GM12878 (cell line): ENCODE results near the gene CHMP6. TPM values are rescaled to one million over a fixed set of nuclear protein-coding genes. Genes with fewer than 3 reads are reported as not detected.

Experiments
- ATAC-seq: fragments of 200-7000 bp; cut with Tn5 transposase; 3 replicates; pipeline ENCODE4 v1.9.1; 2020; ENCODE audit warnings: mild to moderate bottlenecking, moderate library complexity
- BruUV-seq: library from RNA; stranded (reverse); fragments of 400-500 nt; replicated peaks from 2 replicates; lab custom pipeline; 2021; lab: Mats Ljungman, UMichigan
- CTCF ChIA-PET: fragments of 300-600 bp; sonication (Branson Sonifier 250); formaldehyde crosslinking; extraction: SDS; loops from one replicate; lab custom pipeline; 2021; ENCODE audit warnings: inconsistent platforms; lab: Yijun Ruan, JAX
- POLR2A ChIA-PET: fragments of 350-600 bp; formaldehyde crosslinking; extraction: SDS; loops from one replicate; lab custom pipeline; 2021; ENCODE audit warnings: inconsistent platforms; lab: Charles Lee
- RAD21 ChIA-PET: fragments of 300-600 bp; sonication (Branson Sonifier 250); formaldehyde crosslinking; loops from one replicate; lab custom pipeline; 2023; ENCODE audit warnings: antibody characterized with exemption; ENCODE audit not compliant: unreplicated experiment; lab: Charles Lee
- SMC1A ChIA-PET: fragments of 300-600 bp; sonication (Branson Sonifier 250); formaldehyde crosslinking; loops from one replicate; lab custom pipeline; 2023; ENCODE audit not compliant: unreplicated experiment, uncharacterized antibody; lab: Charles Lee
- DNase-seq: peaks from one replicate; pipeline ENCODE4 v3.0.0-alpha.2; 2011; ENCODE audit warnings: low read depth, low spot score
- FAIRE-seq: peaks from 3 replicates; lab custom pipeline; 2011; peaks lifted over from hg19 to GRCh38; lab: Jason Lieb, UNC
- H2AFZ ChIP-seq: 2 replicates; pipeline ENCODE4 v1.6.0; 2011; ENCODE audit warnings: low read depth, low read length, control low read depth; ENCODE audit not compliant: control insufficient read depth
- H3K27ac ChIP-seq: 2 replicates; pipeline ENCODE4 v1.5.1; 2011; ENCODE audit warnings: control low read depth; ENCODE audit not compliant: control insufficient read depth, insufficient read depth
- H3K27me3 ChIP-seq, 2 experiments: replicated peaks in 1 of 2; 2 replicates each; pipeline versions ENCODE4 v1.6.0 to v1.6.1; 2011; ENCODE audit warnings: low read length in 1 of 2; ENCODE audit not compliant: control insufficient read depth in 2 of 2, insufficient read depth in 2 of 2
- H3K36me3 ChIP-seq, 2 experiments: 2 replicates each; pipeline ENCODE4 v1.5.1; 2011; ENCODE audit warnings: low read length in 1 of 2; ENCODE audit not compliant: control insufficient read depth in 2 of 2, insufficient read depth in 2 of 2
- H3K4me1 ChIP-seq: 2 replicates; pipeline ENCODE4 v1.6.1; 2011; ENCODE audit warnings: mild to moderate bottlenecking, low read length, moderate library complexity, mixed read lengths; ENCODE audit not compliant: control insufficient read depth, insufficient read depth
- H3K4me2 ChIP-seq: 2 replicates; pipeline ENCODE4 v1.6.0; 2011; ENCODE audit warnings: control low read depth; ENCODE audit not compliant: control insufficient read depth, insufficient read depth
- H3K4me3 ChIP-seq: fragments of 200-600 bp; sonication (generic); 2 replicates; pipeline ENCODE4 v1.5.1; 2016
- H3K79me2 ChIP-seq: 2 replicates; pipeline ENCODE4 v1.6.0; 2011; ENCODE audit warnings: low read length; ENCODE audit not compliant: control insufficient read depth, insufficient read depth
- H3K9ac ChIP-seq: 2 replicates; pipeline ENCODE4 v1.8.0; 2011; ENCODE audit warnings: low read length, control low read depth, mixed read lengths; ENCODE audit not compliant: control insufficient read depth, insufficient read depth
- H3K9me3 ChIP-seq: replicated peaks from 3 replicates; pipeline ENCODE4 v1.5.1; 2011; ENCODE audit warnings: mild to moderate bottlenecking, low read length; ENCODE audit not compliant: control insufficient read depth, insufficient read depth
- H4K20me1 ChIP-seq: 2 replicates; pipeline ENCODE4 v1.6.0; 2011; ENCODE audit not compliant: control insufficient read depth, insufficient read depth
- ASH2L ChIP-seq: fragments of 300-600, 200-600 bp; sonication (generic); IDR thresholded peaks from 2 replicates; pipeline ENCODE4 v1.6.1; 2017; ENCODE audit warnings: low read depth, mild to moderate bottlenecking, borderline replicate concordance
- CBX3 ChIP-seq: fragments of 200-600 bp; sonication (generic); IDR thresholded peaks from 2 replicates; pipeline ENCODE4 v1.6.1; 2016; ENCODE audit warnings: low read depth, borderline replicate concordance
- CHD4 ChIP-seq: fragments of 200-600 bp; sonication (generic); IDR thresholded peaks from 2 replicates; pipeline ENCODE4 v1.6.1; 2016; ENCODE audit warnings: mild to moderate bottlenecking
- EZH2 ChIP-seq: IDR thresholded peaks from 2 replicates; pipeline ENCODE4 v1.6.1; 2012; ENCODE audit warnings: low read depth, mild to moderate bottlenecking, control low read depth, inconsistent platforms, low read length, borderline replicate concordance; ENCODE audit not compliant: control insufficient read depth
- MYC ChIP-seq: IDR thresholded peaks from 2 replicates; pipeline ENCODE4 v1.6.1; 2011; ENCODE audit warnings: mild to moderate bottlenecking, low read length, moderate library complexity, inconsistent platforms; ENCODE audit not compliant: insufficient read depth, insufficient replicate concordance, insufficient read length, severe bottlenecking
- NFIC ChIP-seq: IDR thresholded peaks from 2 replicates; pipeline ENCODE4 v1.6.1; 2012; ENCODE audit warnings: low read depth, mild to moderate bottlenecking, inconsistent platforms, low read length, moderate library complexity
- RB1 ChIP-seq: fragments of 450-650 bp; formaldehyde crosslinking; IDR thresholded peaks from 2 replicates; pipeline ENCODE4 v1.6.1; 2017; ENCODE audit warnings: mild to moderate bottlenecking, borderline replicate concordance
- RFX5 ChIP-seq: IDR thresholded peaks from 2 replicates; pipeline ENCODE4 v1.6.1; 2011; ENCODE audit warnings: low read depth, low read length, improper control_type of control experiment
- SIN3A ChIP-seq: IDR thresholded peaks from 2 replicates; pipeline ENCODE4 v1.6.1; 2012; ENCODE audit warnings: low read depth, low read length, improper control_type of control experiment
- SIX5 ChIP-seq: IDR thresholded peaks from 2 replicates; pipeline ENCODE4 v1.6.1; 2011; ENCODE audit warnings: mild to moderate bottlenecking, low read depth, low read length, moderate library complexity; ENCODE audit not compliant: severe bottlenecking
- SMAD5 ChIP-seq: IDR thresholded peaks from 2 replicates; pipeline ENCODE4 v1.6.1; 2016; ENCODE audit warnings: antibody characterized with exemption, low read depth
- SPI1 ChIP-seq: IDR thresholded peaks from 2 replicates; pipeline ENCODE4 v1.6.1; 2011; ENCODE audit warnings: low read depth, mild to moderate bottlenecking, low read length, moderate library complexity, borderline replicate concordance; ENCODE audit not compliant: insufficient read depth
- TARDBP ChIP-seq: IDR thresholded peaks from 2 replicates; pipeline ENCODE4 v1.6.1; 2016; ENCODE audit warnings: borderline replicate concordance
- ZNF24 ChIP-seq: fragments of 450-650 bp; IDR thresholded peaks from 2 replicates; pipeline ENCODE4 v1.6.1; 2017; ENCODE audit warnings: antibody characterized with exemption, mild to moderate bottlenecking
- ZNF622 ChIP-seq: fragments of 450-650 bp; IDR thresholded peaks from 2 replicates; pipeline ENCODE4 v1.6.1; 2017; ENCODE audit warnings: mild to moderate bottlenecking, inconsistent platforms
- WGBS: methylation state at CpG from one replicate; pipeline ENCODE4 v1.1.6; 2016; ENCODE audit warnings: low lambda C conversion rate; ENCODE audit not compliant: insufficient replicate concordance, insufficient coverage; ENCODE audit errors: missing lambda C conversion rate; 5-methylcytosine and 5-hydroxymethylcytosine counted together
- in situ Hi-C: fragments of 300-500 bp; cut with MboI; formaldehyde crosslinking; loops from 9 replicates; pipeline ENCODE4 v1.14.3; 2018; ENCODE audit warnings: mixed read lengths
- intact Hi-C: fragments of 100-400 bp; cut with micrococcal nuclease; formaldehyde crosslinking; loops from one replicate; pipeline ENCODE4 v1.14.2; 2022; ENCODE audit not compliant: unreplicated experiment
- polyA plus RNA-seq, 11 experiments: library from polyadenylated mRNA; depleted of rRNA in 4 of 11; unstranded in 6 of 11; stranded (reverse) in 5 of 11; fragments of >200 nt; fragmentation: Nextera tagmentation in 4 of 11; fragmentation: Illumina TruSeq in 1 of 11; extraction: Ambion mirVana in 4 of 11; extraction: Trizol in 1 of 11; gene quantifications; 1 replicate in 1 of 11; 2 replicates in 10 of 11; pipeline versions ENCODE4 v1.2.1 to v1.2.3, GENCODE V29; 2011 to 2016; ENCODE audit warnings: inconsistent platforms in 2 of 11, missing spikeins in 2 of 11, low read depth in 1 of 11
- total RNA-seq, 4 experiments: library from RNA; depleted of rRNA in 3 of 4; stranded (reverse); fragments of >200 nt in 3 of 4; fragmentation: Illumina TruSeq in 1 of 4; extraction: Trizol in 1 of 4; gene quantifications; 2 replicates each; pipeline versions ENCODE4 v1.2.1 to v1.2.3, GENCODE V29; 2013 to 2021
- TF ChIP-seq, protein P1 (sequence below): IDR thresholded peaks from 2 replicates; pipeline ENCODE4 v1.6.1; 2011; ENCODE audit warnings: low read depth, low read length, improper control_type of control experiment, borderline replicate concordance
- TF ChIP-seq, protein P2 (sequence below): IDR thresholded peaks from 2 replicates; pipeline ENCODE4 v1.6.1; 2011; ENCODE audit warnings: low read depth, mild to moderate bottlenecking, low read length, moderate library complexity, borderline replicate concordance; ENCODE audit errors: extremely low read depth

CHMP6 gene
- total and polyA plus RNA-seq, 10 of the 15 experiments (the other 5 are each of a cell fraction or from before 2014, with no cell fraction given) = 0.21 to 37.9 (median 14.7) TPM

DNA sequence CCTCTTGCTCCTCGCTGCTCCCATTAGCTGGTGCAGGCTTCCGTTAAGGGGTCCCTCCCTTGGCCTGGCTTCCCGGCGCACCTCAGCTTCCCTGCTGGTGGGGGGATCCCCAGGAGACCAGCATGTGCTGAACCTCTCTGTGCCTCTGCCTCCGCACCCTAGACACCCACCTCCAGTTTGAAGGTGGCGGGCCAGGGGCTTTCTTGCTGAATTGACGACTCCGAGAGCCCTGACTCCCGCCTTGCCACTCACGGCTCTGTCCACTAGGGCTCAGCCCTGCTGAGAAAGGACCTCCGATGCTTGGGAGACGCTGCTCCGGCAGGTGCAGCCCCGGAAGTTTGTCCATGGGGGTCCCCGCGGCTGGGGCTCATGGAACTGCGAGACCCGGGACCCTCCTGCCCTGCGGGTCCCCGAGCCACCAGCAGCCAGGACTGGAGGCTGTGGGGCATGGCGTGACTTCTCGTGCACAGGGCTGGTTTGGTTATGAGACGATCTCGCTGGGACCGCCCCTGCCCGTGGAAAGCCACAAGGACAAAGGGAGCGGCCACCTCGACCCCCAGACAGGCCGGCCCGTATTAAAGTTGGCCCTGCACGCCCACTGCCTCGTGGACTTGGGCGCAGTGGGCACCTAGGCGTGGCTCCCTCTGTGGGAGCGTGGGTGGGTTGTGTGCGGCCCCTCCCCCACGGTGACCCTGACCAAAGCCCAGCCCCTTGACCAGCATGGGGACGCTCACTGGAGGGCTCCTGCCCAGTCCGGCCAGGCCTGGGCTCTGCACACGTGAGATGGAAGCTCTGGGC lies 8.1 kb downstream of the CHMP6 start (continued):
- TF ChIP-seq RB1 (no peak), SIX5 (no peak), RFX5 (no peak), MYC (no peak), ZNF24 (no peak), ASH2L (no peak), TARDBP (no peak), SIN3A (no peak), NFIC (no peak)
- TF ChIP-seq, protein P1, sequence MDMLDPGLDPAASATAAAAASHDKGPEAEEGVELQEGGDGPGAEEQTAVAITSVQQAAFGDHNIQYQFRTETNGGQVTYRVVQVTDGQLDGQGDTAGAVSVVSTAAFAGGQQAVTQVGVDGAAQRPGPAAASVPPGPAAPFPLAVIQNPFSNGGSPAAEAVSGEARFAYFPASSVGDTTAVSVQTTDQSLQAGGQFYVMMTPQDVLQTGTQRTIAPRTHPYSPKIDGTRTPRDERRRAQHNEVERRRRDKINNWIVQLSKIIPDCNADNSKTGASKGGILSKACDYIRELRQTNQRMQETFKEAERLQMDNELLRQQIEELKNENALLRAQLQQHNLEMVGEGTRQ = no peak
- TF ChIP-seq, protein P2, sequence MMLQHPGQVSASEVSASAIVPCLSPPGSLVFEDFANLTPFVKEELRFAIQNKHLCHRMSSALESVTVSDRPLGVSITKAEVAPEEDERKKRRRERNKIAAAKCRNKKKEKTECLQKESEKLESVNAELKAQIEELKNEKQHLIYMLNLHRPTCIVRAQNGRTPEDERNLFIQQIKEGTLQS = no peak

DNA sequence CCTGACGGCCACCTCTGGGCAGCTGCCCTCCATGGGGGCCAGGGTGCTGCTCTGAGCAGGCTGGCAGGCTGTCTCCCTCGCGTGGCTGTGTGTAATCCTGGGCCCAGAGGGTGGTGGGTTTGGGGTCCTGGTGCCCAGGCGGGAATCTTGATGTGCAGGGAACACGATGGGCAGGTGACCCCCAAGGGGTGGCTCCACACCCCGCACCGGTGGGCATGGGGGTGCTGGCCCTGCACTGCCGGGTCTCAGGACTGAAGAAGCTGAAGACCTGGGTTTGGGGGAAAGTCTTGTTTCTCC lies 8.6 kb downstream of the CHMP6 start:
- ChIA-PET CTCF (no interaction called here), RAD21 (no interaction called here), SMC1A (no interaction called here), POLR2A (no interaction called here)
- Histone ChIP-seq H3K36me3 (peaks cover 2 to 8% of the 10 kb centered on the region in 2 experiments; a peak in 3 of 4 replicates), H4K20me1 (no peaks in the 10 kb centered on the region; the same call in 1 of the 2 replicates), H3K79me2 (no peaks in the 10 kb centered on the region), H2AFZ (no peak overlapping the region), H3K4me2 (no peak overlapping the region), H3K9ac (no peak overlapping the region), H3K9me3 (no peaks in the 10 kb centered on the region), H3K27me3 (peaks cover 0 to 5% of the 10 kb centered on the region in 2 experiments; a peak in 3 of 4 replicates), H3K4me1 (no peaks in the 10 kb centered on the region), H3K27ac (no peak overlapping the region), H3K4me3 (no peak overlapping the region)
- ATAC-seq (no peak), FAIRE-seq (no peak), DNase-seq (no peak)
- in situ Hi-C loops = loop anchor here (25.0 kb wide), 1 partner anchor 237 kb away; the partner anchor contains the start of genes NDUFAF8 and TEPSIN
- intact Hi-C loops = no loop called here
- TF ChIP-seq ZNF622 = no peak
- no peak for TF ChIP-seq CHD4
- TF ChIP-seq CBX3 = no peak
- TF ChIP-seq SPI1 = no peak
- TF ChIP-seq EZH2 = no peak
- TF ChIP-seq SMAD5 = no peak
- no TSS peak for BruUV-seq
- 90% methylated on average over 8 of the region's 8 CpGs for WGBS
